Stimulated activated memory B cell treated with anti-CD40 and anti-IgM and Interleukin-4, amounts not matched to agents 10 μg/mL and 1 μg/mL and 100 μg/mL, for 72 hours (primary cell): ENCODE measurements around the gene RESP18.

ENCODE experiments used
- ATAC-seq: fragments of 150-1000 bp; cut with Tn5 transposase; 2 replicates; pipeline ENCODE4 v1.10.0; 2021
- H3K27ac Mint-ChIP-seq: one replicate; pipeline ENCODE4 v1.8.0; 2022; ENCODE audit warnings: mild to moderate bottlenecking, mixed read lengths
- H3K27me3 Mint-ChIP-seq: one replicate; pipeline ENCODE4 v1.8.0; 2022; ENCODE audit warnings: mixed read lengths
- H3K36me3 Mint-ChIP-seq: one replicate; pipeline ENCODE4 v1.8.0; 2022; ENCODE audit warnings: mixed read lengths
- H3K4me1 Mint-ChIP-seq: one replicate; pipeline ENCODE4 v1.8.0; 2022; ENCODE audit warnings: mixed read lengths
- H3K4me3 Mint-ChIP-seq: one replicate; pipeline ENCODE4 v1.8.0; 2022; ENCODE audit warnings: mild to moderate bottlenecking, moderate library complexity, mixed read lengths
- H3K9me3 Mint-ChIP-seq: one replicate; pipeline ENCODE4 v1.8.0; 2022; ENCODE audit warnings: mixed read lengths

Gene RESP18

DNA sequence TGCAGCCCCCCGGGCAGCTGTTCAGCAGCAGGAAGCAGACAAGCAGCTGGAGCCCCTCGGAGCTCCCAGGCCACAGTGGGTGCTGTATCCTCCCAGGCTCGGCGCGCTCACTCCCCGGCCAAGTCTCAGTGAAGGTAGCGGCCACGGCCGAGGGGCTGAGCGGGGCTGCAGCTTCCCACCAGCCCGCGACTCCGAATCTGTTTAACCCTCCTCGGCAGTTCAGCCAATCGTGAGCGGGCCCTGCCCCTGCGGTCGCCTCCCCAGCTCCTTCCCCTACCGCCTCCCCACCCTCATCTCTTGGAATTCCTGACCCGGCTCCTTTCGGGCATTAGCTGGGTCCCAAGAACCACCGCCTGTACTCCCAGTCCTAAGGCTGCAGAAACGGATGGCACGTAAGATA is at the start of gene RESP18:
Gene RESP18 (minus strand): TSS at position 203 of the 400 bp plus-strand sequence.
- Mint-ChIP-seq H3K27ac (no peak within 1 kb of the TSS), H3K36me3 (peaks cover 13% of the 10 kb centered on the region), H3K4me3 (no peak within 1 kb of the TSS), H3K27me3 (peaks cover 84% of the 10 kb centered on the region), H3K9me3 (peaks cover 10% of the 10 kb centered on the region), H3K4me1 (no peaks in the 10 kb centered on the region)
- ATAC-seq = no peak

DNA sequence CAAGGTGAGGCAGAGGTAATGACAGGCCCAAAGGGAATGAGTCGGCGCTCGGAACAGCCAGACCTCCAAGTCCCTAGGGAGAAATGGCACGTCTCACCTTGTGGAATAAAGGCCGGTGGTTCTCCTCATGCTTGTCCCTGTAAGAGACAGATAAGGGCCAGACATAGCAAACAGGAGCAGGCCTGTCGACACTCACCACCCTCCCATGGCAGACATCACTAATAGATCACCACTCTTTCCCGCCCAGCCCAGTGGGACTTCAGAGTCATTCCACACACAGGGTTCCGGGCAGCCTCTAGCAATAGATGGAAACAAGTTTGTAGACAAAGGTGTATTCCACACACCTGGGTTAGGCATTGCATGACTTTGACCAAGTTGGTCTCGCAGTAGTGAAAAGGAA is 48.9 kb upstream of the RESP18 start:
- Mint-ChIP-seq H3K27me3 (no peaks in the 10 kb centered on the region), H3K9me3 (no peaks in the 10 kb centered on the region), H3K27ac (no peak overlapping the region), H3K4me1 (peaks cover 14% of the 10 kb centered on the region), H3K36me3 (peaks cover 73% of the 10 kb centered on the region), H3K4me3 (no peak overlapping the region)
- no peak for ATAC-seq

DNA sequence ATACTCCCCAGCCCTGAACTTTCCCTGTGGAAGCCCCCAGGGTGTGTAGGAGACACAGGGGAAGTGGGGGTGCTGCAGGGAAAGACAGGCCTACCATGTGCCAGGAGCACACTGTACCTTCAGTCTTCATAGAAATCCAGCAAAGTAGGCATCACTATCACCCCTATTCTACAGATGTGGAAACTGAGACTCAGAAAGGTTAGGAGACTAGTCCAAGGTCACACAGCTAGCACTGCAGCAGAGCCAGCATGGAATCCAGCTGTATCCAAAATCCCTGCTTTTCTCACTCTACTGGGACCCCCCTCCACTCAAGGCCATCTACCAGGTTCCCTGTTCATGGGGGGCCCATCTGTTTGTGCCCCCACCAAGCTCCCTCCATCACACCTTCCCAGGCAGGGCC is 48.4 kb upstream of the RESP18 start:
- H3K27me3 Mint-ChIP-seq = no peaks in the 10 kb centered on the region
- peaks cover 9% of the 10 kb centered on the region for H3K4me1 Mint-ChIP-seq
- ATAC-seq = no peak
- H3K4me3 Mint-ChIP-seq = no peak overlapping the region
- peaks cover 71% of the 10 kb centered on the region for H3K36me3 Mint-ChIP-seq
- no peaks in the 10 kb centered on the region for H3K9me3 Mint-ChIP-seq
- no peak overlapping the region for H3K27ac Mint-ChIP-seq

DNA sequence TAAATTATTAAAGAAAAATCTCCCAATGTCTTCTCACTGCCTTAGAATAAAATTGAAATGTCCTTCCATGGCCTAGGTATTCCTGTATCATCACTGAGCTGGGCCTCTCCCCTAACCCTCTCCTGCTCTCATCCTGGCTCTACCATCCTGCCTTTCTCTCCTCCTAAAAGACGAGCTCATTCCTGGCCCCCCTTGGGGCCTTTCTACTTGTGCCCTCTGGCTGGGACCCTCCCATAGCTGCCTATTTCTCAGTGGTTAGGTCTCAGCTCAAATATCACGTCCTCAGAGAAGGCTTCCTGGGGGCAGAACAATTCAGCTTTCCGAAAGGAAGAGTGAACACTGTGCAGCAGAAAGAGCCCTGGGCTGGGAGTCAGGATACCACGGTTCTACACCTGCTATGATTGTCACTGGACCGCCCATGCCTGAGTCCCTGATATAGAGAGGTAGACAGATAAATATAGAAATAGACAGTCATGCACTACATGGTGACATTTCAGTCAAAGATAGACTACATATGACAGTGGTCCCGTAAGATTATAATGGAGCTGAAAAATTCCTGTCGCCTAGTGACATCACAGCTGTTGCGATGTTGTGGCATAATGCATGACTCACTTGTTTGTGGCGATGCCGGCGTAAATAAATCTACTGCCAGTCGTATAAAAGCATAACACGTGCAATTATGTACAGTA is 45.8 kb upstream of the RESP18 start:
- Mint-ChIP-seq H3K4me1 (no peaks in the 10 kb centered on the region), H3K27me3 (no peaks in the 10 kb centered on the region), H3K36me3 (peaks cover 68% of the 10 kb centered on the region), H3K9me3 (no peaks in the 10 kb centered on the region), H3K4me3 (no peak overlapping the region), H3K27ac (no peak overlapping the region)
- no peak for ATAC-seq

DNA sequence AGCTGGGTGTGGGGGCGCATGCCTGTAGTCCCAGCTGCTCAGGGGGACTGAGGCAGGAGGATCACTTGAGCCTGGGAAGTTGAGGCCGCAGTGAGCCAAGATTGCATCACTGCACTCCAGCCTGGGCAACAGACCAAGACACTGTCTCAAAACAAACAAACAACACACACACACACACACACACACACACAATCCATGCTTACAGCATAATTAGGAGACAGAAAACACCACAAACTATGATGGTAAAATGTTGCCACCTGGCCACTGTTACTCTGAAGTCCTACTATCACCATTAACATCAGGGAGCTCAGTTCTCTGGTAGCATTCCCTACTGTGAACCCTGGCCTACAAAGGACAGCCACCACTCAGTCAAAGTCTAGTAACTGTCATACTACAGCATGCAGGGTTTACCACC is 36.9 kb upstream of the RESP18 start:
- H3K4me1 Mint-ChIP-seq = no peaks in the 10 kb centered on the region
- no peak overlapping the region for H3K4me3 Mint-ChIP-seq
- H3K9me3 Mint-ChIP-seq = no peaks in the 10 kb centered on the region
- H3K36me3 Mint-ChIP-seq = peaks cover 19% of the 10 kb centered on the region
- H3K27me3 Mint-ChIP-seq = no peaks in the 10 kb centered on the region
- H3K27ac Mint-ChIP-seq = no peak overlapping the region
- no peak for ATAC-seq

DNA sequence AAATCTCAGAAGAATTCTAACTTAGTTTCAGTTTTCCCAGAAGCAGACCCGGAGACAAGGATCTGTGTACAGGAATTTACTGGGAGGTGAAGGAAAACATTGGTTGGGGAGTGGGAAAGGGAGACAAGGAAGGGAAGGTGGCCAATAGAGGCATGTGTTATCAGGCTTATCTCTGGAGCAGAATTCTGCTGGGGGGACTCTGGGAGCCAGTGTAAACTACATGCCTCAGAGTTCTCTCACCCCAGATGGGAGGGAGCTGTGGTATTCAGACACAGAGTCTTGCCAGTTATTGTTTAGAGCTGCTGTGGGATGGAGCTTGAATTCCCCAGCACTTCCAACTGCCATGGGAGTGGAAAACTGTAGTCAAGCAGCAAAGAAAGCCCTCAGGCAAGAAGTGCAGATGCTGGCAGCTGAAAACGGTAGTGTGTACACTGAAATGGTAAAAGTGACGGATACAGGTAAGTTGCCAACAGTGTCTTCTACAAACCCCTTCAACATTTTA is 36.2 kb upstream of the RESP18 start:
- Mint-ChIP-seq H3K27me3 (no peaks in the 10 kb centered on the region), H3K36me3 (peaks cover 12% of the 10 kb centered on the region)

DNA sequence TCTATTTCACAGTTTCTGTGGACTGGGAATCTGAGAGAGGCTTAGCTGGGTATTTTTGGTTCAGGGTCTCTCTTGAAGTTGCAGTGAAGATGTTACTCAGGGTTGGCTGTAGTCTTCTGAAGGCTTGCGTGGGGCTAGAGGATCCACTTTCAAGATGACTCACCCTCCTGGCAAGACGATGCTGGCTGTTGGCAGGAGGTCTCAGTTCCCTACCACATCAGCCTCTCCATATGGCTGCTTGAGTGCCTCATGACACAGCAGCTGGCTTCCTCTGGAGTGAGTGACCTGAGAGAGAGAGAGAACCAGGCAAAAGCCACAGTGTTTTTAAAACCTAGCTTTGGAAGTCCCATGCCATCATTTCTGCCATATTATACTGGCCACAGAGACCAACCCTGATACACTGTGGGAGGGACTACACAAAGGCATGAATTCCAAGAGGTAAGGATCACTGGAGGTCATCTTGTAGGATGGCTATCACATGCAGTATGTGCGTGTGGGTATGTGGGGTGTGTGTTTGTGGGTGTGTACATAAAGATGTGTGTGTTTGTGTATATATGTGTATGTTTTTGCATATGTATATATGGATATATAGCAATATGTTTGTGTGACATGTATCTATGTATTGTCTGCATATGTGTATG is 30.1 kb upstream of the RESP18 start:
- no peak overlapping the region for H3K27ac Mint-ChIP-seq
- no peaks in the 10 kb centered on the region for H3K9me3 Mint-ChIP-seq
- ATAC-seq = peak; percentile 88
- H3K36me3 Mint-ChIP-seq = no peaks in the 10 kb centered on the region
- no peak overlapping the region for H3K4me3 Mint-ChIP-seq
- H3K4me1 Mint-ChIP-seq = peaks cover 5% of the 10 kb centered on the region
- peaks cover 25% of the 10 kb centered on the region for H3K27me3 Mint-ChIP-seq

More for the DNA sequence above, 36.2 kb upstream of the RESP18 start:
- H3K4me1 Mint-ChIP-seq = no peaks in the 10 kb centered on the region
- ATAC-seq = no peak
- H3K9me3 Mint-ChIP-seq = no peaks in the 10 kb centered on the region
- H3K4me3 Mint-ChIP-seq = no peak overlapping the region
- H3K27ac Mint-ChIP-seq = no peak overlapping the region

DNA sequence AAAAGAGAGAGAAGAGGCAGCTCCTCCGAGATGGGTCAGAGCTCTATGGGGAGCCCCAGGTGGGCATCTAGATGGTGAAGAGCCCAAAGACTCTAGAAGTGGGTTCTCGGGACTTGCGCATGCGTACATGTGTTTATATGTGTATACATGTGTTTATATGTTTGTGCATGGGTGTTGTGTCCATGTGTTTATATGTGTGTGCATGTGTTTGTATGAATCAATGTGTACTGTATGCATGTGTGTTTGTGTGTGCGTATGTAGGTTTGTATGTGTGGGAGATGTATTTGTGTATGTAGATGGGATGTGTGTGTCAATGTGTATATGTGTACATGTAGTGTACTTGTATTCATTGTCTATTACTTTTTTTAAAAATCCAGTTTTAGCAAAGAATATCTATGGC is 29.5 kb upstream of the RESP18 start:
- Mint-ChIP-seq H3K9me3 (no peaks in the 10 kb centered on the region), H3K27ac (no peak overlapping the region), H3K4me1 (peaks cover 5% of the 10 kb centered on the region), H3K36me3 (no peaks in the 10 kb centered on the region), H3K27me3 (peaks cover 27% of the 10 kb centered on the region), H3K4me3 (no peak overlapping the region)
- ATAC-seq = no peak

DNA sequence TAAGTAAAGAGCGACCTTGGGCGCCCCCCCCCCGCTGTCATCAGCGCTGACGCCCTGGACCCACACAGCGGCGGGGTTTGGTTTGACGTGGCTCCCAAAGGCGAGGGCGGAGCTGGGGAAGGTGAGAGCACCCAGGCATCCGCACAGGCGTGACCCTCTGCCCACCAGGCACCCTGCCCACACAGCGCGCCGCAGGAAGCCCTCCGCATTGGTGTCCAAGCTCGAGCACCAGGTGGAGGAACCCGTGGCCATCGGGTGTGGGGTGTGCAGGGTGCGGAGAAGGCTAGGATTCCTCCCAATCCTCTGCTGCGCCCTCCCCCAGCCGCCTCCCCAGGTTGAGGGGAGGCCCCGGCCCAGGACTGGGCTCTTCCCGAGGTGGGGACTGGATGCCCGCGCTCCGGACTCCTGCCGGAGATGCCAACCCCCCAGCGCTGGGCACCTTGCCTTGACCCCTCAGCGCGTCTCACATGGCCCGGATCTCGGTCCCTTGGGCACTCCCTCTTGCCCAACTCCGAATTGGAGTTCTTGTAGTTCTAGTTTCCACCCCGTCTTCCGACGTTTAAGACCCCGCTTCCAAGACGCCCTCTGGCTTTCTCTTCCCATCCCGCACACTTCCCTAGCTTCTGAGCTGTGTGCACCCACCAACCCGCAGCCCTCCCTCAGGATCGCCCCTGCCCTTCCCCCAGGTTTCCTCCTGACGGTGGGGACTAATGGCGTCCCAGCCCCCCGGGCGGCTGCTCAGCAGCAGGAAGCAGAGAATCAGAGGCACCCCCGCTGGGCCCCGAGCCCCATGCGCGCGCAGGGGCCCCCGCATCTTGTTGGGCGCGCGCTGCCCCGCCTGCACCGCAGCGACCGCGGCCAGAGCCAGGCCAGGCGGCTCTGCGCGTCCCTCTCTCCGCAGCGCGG is 25.9 kb upstream of the RESP18 start:
- no peak overlapping the region for H3K27ac Mint-ChIP-seq

DNA sequence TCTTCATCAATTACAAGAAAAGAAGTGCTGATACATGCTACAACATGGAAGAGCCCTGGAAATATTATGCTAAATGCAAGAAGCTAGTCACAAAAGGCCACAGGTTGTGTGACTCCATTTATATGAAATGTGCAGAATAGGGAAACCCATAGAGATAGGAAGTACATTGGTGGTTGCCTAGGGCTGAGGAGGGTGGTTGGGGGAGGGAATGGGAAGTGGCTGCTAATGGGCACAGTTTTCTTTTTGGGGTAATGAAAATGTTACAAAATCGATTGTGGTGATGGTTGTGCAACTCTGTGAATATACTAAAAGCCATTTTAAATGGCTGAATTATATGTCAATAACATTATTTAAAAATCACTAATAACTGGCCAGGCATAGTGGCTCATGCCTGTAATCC is 24.3 kb upstream of the RESP18 start:
- H3K36me3 Mint-ChIP-seq = no peaks in the 10 kb centered on the region
- no peak overlapping the region for H3K27ac Mint-ChIP-seq
- H3K27me3 Mint-ChIP-seq = peaks cover 70% of the 10 kb centered on the region
- no peak for ATAC-seq
- H3K4me3 Mint-ChIP-seq = no peak overlapping the region
- no peaks in the 10 kb centered on the region for H3K4me1 Mint-ChIP-seq
- no peaks in the 10 kb centered on the region for H3K9me3 Mint-ChIP-seq

More for the DNA sequence above, 25.9 kb upstream of the RESP18 start:
- Mint-ChIP-seq H3K36me3 (no peaks in the 10 kb centered on the region), H3K4me1 (peaks cover 5% of the 10 kb centered on the region), H3K9me3 (no peaks in the 10 kb centered on the region), H3K27me3 (peaks cover 62% of the 10 kb centered on the region), H3K4me3 (peak overlapping the region; percentile 0)
- peak; percentile 25 for ATAC-seq

DNA sequence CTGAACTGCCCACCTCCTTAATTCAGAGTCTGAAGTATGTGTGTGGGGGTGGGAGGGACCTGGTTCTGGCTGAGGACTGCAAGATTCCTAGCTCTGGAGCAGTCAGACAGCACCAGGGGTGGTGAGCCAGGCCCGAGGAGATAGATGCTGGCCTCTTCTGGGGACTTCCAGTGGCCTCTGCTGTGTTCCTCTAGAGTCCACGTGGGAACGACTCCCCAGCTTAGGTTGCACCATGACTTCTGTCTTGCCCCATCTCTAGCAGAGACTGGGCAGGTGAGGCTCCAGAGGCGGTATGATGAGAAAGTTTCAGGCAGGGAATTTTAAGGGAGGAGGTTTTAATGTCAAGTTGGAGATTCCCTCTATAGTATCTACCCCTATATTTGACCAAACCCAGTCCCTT is 22.0 kb upstream of the RESP18 start:
- H3K9me3 Mint-ChIP-seq = no peaks in the 10 kb centered on the region

DNA sequence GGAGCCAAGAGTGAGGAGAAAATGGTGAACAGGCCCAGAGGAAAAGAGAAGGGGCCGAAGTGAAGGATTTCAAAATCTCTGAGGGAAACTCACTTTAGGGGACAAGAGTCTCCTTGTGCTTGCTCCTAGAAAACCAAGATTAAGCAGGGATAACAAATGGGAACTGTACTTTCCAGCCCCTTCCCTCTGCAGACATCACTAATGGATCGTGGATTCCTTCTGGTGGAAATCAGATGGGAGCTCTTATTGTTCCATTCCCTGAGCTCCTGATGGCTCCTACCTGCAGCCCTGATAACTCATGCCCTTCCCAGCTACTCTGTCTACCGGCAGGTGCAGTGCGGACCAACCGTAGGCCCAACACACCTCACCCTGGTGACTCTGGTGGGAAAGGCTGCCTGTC is 20.6 kb upstream of the RESP18 start:
- Mint-ChIP-seq H3K27ac (no peak overlapping the region), H3K9me3 (no peaks in the 10 kb centered on the region), H3K4me3 (no peak overlapping the region), H3K27me3 (peaks cover 67% of the 10 kb centered on the region), H3K4me1 (no peaks in the 10 kb centered on the region), H3K36me3 (no peaks in the 10 kb centered on the region)
- ATAC-seq = no peak

More for the DNA sequence above, 22.0 kb upstream of the RESP18 start:
- Mint-ChIP-seq H3K4me1 (no peaks in the 10 kb centered on the region), H3K27me3 (peaks cover 71% of the 10 kb centered on the region), H3K4me3 (no peak overlapping the region), H3K27ac (no peak overlapping the region), H3K36me3 (no peaks in the 10 kb centered on the region)
- no peak for ATAC-seq

DNA sequence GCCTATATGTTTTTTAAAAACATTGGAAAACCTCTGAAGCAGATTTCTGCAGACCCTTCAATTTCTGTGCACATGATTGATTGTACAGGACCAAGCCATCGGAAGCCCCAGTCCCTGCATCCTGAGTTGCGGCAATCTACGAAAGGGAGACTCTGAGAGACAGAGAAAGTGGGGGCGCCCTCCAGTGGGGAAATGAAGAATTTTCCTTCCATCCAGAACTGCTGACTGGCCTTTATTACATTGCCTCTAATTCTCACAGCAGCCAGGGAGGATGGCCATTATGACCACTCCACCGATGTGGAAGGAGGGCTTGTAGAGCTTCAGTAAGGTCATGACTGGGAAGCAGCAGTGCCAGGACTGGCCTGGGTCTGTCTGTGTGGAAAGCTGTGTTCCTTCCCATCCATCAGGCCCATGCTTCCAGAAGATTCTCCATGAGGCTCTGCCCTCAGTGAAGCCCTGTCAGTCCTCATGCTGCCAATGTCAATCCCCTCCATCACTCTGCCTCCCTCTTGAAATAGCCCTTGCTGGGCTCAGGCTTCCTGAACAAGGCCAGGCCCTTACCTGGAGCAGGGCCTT is 20.0 kb upstream of the RESP18 start:
- ATAC-seq = peak; percentile 49
- Mint-ChIP-seq H3K4me3 (no peak overlapping the region), H3K4me1 (no peaks in the 10 kb centered on the region), H3K27me3 (peaks cover 71% of the 10 kb centered on the region), H3K9me3 (no peaks in the 10 kb centered on the region), H3K27ac (no peak overlapping the region), H3K36me3 (no peaks in the 10 kb centered on the region)

DNA sequence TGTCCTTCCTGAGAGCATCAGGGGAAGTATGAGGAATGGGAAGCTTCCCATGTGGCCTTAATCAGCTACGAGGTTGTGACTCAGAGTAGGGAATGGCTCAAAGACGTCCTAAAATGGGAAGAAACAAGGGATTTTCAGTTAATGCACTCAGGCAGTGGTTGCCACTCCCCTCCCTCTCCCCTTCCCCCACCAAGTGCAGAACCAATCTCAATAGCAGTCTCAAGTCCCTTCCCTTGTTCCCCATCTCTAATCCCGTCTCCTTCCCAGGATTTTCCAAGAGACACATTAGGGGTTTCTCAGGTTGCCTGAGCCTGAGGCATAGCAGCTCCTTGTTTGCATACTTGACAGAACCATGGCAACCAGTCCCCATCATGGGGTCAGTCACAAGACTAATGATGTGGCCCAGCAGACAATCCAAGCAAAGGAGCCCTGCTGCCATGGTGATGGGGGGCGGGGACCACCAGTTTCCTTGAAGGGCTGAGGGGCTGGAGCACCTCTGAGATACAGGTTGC is 18.2 kb upstream of the RESP18 start:
- Mint-ChIP-seq H3K27ac (no peak overlapping the region), H3K27me3 (peaks cover 70% of the 10 kb centered on the region)
- no peak for ATAC-seq

DNA sequence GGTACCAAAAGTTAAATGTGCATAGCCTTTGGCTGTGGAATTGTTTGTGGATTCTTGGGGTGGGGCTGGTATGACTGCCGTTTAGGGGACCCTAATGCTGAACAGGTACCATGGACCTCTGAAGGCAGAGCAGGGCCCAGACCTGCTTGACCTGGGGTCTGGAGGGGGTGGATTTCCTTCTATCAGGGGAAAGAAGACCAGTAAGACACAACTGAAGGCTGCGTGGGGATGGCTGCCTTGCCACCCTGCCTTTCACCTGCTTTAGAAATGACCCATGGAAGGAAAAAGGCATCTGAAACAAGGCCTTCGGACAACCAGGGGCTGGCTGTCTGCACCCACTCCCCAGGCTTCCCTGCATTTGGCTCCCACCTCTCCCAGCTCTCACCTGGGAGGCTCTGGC is 17.7 kb upstream of the RESP18 start:
- Mint-ChIP-seq H3K4me1 (peaks cover under 1% of the 10 kb centered on the region), H3K9me3 (no peaks in the 10 kb centered on the region), H3K4me3 (no peak overlapping the region), H3K27me3 (peaks cover 67% of the 10 kb centered on the region), H3K27ac (no peak overlapping the region), H3K36me3 (no peaks in the 10 kb centered on the region)
- no peak for ATAC-seq

More for the DNA sequence above, 18.2 kb upstream of the RESP18 start:
- Mint-ChIP-seq H3K9me3 (no peaks in the 10 kb centered on the region), H3K4me1 (no peaks in the 10 kb centered on the region), H3K4me3 (no peak overlapping the region), H3K36me3 (no peaks in the 10 kb centered on the region)
